Cardiac fibroblast (primary cell): Measurements from ENCODE around the gene NAB2.
A peak's percentile ranks its signal among the peaks of the same experiment; 100 is the strongest.
"Not testable (repeated sequence)": the region's sequence is repeated elsewhere in the genome, so short reads cannot be mapped to it uniquely, and the experiment has no call there.

ENCODE experiments used
- DNase-seq, 2 donors: peaks; one replicate each; pipeline versions ENCODE4 v3.0.0 to v3.0.0-alpha.2; 2010; ENCODE audit warnings: low read depth in 2 of 2
- H3K4me3 ChIP-seq, 2 donors: replicated peaks in 1 of 2; 1 replicate in 1 of 2; 2 replicates in 1 of 2; pipeline ENCODE4 v1.5.1; 2011; ENCODE audit warnings: low read depth in 2 of 2, low read length in 2 of 2, mild to moderate bottlenecking in 2 of 2, moderate library complexity in 1 of 2
- TF ChIP-seq, protein P1 (sequence below): IDR thresholded peaks from one replicate; pipeline ENCODE4 v1.5.1; 2011; ENCODE audit warnings: low read depth, mild to moderate bottlenecking, low read length, inconsistent platforms

NAB2 gene

DNA sequence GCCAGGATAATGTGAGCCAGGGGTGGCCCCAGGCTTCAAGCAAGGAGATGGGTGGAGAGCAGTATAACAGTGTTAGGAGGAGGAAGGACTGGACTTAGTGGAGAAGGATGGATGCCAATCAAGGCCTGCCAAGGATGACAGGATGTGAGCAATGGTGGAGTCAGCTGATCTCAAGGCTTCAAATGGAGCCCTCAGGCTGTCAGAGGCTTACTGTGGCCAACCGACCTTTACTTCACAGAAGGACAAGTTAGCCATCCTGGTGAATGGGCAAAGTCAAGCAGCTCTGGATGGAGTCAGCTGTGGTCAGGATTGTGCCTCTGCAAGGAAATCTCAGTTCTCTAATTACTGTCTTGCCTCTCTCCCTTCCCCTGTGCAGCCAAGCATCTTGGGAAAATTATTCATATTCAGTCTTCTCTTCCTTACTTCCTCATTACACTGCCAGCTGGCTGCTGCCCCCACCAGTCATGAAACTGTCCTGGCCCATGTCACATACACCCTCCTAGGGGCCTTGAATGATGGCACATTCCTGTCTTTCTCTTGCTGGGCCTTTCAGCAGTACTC lies 29.9 kb downstream of the NAB2 start:
- TF ChIP-seq, protein P1, sequence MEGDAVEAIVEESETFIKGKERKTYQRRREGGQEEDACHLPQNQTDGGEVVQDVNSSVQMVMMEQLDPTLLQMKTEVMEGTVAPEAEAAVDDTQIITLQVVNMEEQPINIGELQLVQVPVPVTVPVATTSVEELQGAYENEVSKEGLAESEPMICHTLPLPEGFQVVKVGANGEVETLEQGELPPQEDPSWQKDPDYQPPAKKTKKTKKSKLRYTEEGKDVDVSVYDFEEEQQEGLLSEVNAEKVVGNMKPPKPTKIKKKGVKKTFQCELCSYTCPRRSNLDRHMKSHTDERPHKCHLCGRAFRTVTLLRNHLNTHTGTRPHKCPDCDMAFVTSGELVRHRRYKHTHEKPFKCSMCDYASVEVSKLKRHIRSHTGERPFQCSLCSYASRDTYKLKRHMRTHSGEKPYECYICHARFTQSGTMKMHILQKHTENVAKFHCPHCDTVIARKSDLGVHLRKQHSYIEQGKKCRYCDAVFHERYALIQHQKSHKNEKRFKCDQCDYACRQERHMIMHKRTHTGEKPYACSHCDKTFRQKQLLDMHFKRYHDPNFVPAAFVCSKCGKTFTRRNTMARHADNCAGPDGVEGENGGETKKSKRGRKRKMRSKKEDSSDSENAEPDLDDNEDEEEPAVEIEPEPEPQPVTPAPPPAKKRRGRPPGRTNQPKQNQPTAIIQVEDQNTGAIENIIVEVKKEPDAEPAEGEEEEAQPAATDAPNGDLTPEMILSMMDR: no peak
- H3K4me3 ChIP-seq: no peak overlapping the region
- no peak for DNase-seq

DNA sequence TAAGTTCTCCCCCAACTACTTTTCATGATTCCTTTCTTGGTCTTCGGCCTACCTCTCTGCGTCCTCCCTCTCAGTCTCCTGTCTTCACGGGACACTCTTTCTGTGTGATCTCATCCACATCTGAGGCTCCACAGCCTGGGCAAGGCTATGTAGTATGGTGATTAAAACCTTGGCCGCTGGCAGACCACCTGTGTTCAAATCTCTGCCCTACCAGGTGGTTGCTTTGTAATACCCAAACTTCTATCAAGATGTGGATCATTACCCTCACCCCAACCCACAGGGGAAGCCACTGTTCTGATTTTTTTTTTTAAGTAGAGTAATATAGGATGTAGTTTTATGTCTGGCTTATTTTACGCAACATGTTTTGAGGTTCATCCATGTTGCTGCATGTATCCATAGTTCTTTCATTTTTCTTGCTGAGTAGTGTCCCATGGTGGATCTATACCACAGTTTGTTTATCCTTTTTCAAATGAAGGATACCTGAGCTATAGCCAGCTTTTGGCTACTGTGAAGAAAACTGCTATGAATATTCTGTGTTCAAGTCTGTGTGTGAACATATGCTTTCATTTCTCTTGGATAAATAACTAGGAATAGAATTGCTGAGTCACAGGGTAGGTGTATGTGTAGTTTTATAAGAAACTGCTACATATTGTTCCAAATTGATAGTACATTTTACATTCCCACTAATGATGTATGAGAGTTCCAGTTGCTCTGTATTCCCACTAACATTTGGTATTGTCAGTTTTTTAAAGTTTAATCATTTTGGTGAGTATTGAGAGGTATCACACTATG lies 30.6 kb downstream of the NAB2 start:
- no peak for DNase-seq
- TF ChIP-seq, protein P1: no peak
- no peak overlapping the region for H3K4me3 ChIP-seq

DNA sequence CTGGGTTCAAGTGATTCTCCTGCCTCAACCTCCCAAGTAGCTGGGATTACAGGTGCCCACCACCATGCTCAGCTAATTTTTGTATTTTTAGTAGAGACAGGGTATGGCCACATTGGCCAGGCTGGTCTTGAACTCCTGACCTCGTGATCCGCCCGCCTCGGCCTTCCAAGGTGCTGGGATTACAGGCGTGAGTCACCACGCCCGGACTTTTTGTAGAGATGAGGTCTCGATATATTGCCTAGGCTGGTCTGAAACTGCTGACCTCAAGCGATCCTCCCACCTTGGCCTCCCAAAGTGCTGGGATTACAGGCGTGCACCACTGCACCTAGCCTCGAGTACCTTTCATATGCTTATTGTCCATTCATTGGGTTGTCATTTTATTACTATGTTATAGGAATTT lies 31.8 kb downstream of the NAB2 start:
- H3K4me3 ChIP-seq, DNase-seq: not testable (repeated sequence)

DNA sequence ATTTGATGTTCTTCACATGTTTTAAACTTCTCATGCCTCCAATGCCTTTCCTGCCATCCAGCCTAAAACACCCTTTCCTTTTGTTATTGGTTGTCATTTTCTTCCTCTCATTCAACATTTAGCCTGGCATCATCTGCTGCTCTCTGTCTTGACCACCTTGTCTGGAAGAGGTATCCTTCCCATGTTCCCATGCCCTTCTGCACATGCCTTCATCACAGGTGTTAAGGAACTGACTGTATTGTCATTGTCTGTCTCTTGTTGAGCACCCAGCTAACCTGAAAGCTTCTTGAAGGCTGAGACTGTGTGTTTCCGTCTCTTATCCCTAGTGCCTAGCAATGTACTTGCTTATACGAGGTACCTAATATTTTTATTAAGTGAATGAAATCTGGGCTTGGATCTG lies 34.9 kb downstream of the NAB2 start:
- no peak for DNase-seq

DNA sequence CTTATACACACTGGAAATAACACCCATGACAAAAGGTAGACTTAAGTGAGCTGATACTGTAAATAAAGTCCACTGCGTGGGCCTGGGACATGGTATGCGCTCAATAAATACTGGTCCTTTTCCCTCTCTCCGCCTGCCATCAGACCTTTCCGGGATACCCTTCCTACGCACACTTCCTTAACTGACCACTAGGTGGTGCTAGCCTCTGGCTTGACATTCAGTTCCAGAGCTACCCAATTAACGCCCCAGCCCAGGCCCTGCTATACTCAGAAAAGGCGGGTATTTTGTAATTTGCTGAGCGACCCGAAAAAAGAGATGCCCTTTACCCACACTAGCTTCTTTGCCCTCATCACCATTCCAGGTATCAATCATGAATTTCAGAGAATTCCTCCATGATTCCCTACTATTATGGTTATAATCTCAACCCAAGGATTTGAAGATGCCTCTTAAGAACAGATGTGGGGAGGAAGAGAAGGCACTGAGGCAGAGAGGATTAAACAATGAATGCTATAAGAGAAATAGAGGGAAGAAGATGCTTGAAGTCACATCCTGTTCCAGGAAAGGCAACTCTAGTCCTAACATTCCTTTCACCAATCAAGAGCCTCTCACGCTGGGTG lies 35.5 kb downstream of the NAB2 start:
- peak; percentile 84 to 86 for DNase-seq
- TF ChIP-seq, protein P1: peak; percentile 98
- H3K4me3 ChIP-seq: no peak overlapping the region

More for the DNA sequence above, 34.9 kb downstream of the NAB2 start:
- no peak overlapping the region for H3K4me3 ChIP-seq
- TF ChIP-seq, protein P1: no peak

DNA sequence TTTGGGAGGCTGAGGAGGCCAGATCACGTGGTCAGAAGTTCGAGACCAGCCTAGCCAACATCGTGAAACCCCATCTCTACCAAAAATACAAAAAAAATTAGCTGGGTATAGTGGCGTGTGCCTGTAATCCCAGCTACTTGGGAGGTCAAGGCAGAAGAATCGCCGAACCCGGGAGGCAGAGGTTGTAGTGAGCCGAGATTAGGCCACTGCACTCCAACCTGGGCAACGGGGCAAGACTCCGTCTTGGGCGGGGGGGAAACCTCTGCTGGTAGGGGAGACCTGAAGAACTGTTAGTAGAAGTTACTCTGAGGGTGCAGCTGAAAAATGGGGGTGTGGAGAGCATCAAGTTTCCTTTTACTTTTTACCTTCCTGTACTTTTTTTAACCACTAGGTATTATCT lies 37.1 kb downstream of the NAB2 start:
- no peak for DNase-seq
- TF ChIP-seq, protein P1: no peak
- H3K4me3 ChIP-seq: no peak overlapping the region

DNA sequence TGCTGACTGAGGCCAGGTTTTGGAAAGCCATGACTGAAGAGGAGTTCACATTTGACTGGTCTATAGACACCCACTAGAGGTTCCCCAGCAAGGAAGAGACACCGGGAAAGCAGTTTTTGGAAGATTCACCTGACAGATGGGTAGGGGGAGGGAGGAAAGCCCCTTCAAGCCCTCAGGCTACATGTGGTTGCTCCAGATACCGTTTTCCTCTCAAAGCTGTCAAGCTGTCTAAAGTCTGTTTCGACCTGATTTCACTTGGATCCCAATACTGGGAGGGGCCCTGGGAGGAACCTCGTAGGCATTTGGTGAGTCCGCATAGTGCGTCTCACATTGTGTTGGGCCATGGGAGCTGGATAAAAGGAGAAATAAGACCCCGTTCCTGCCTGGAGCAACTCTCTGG lies 37.6 kb downstream of the NAB2 start:
- TF ChIP-seq, protein P1: no peak
- H3K4me3 ChIP-seq: no peak overlapping the region
- DNase-seq: no peak
